Breast epithelium (tissue), 4 donors: ENCODE measurements around the gene DVL1. TPM values are rescaled to one million over a fixed set of nuclear protein-coding genes. Genes with fewer than 3 reads are reported as not detected.

Experiments used
- DNase-seq, 2 donors: peaks; one replicate each; pipeline ENCODE4 v3.0.0-alpha.2; 2019; ENCODE audit warnings: low spot score in 2 of 2
- H3K27ac ChIP-seq, 2 donors: fragments of 200-600 bp; sonication (generic) in 1 of 2; one replicate each; pipeline ENCODE4 v1.5.1; 2016 to 2019; ENCODE audit warnings: mild to moderate bottlenecking in 1 of 2
- H3K27me3 ChIP-seq, 2 donors: fragments of 200-600 bp; sonication (generic) in 1 of 2; one replicate each; pipeline versions ENCODE4 v1.5.1 to v1.6.0; 2017 to 2019; ENCODE audit warnings: control low read depth in 1 of 2, mild to moderate bottlenecking in 1 of 2
- H3K36me3 ChIP-seq: fragments of 200-600 bp; one replicate; pipeline ENCODE4 v1.5.1; 2019
- H3K4me1 ChIP-seq, 2 donors: fragments of 200-600 bp; sonication (generic); one replicate each; pipeline ENCODE4 v1.5.1; 2016 to 2019; ENCODE audit warnings: control low read depth in 1 of 2
- H3K4me3 ChIP-seq, 3 donors: fragments of 200-600 bp; sonication (generic); 1 replicate in 2 of 3; 2 replicates in 1 of 3; pipeline ENCODE4 v1.5.1; 2016 to 2019; ENCODE audit warnings: mild to moderate bottlenecking in 3 of 3, moderate library complexity in 2 of 3
- H3K9me3 ChIP-seq, 2 donors: fragments of 200-600 bp; sonication (generic) in 1 of 2; one replicate each; pipeline ENCODE4 v1.5.1; 2016 to 2019; ENCODE audit warnings: control low read depth in 1 of 2
- POLR2A ChIP-seq: fragments of 450-650 bp; IDR thresholded peaks from one replicate; pipeline ENCODE4 v1.6.1; 2016; ENCODE audit warnings: antibody characterized with exemption, mild to moderate bottlenecking, moderate library complexity
- POLR2AphosphoS5 ChIP-seq, 3 donors: sonication (generic); formaldehyde crosslinking; IDR thresholded peaks; one replicate each; pipeline ENCODE4 v1.6.1; 2017; ENCODE audit warnings: antibody characterized with exemption in 3 of 3
- intact Hi-C: fragments of 100-400 bp; cut with DNase I; formaldehyde crosslinking; loops from one replicate; pipeline ENCODE4 v1.15.1; 2023; ENCODE audit warnings: low total_unique reads
- total RNA-seq, 3 donors: library from RNA; depleted of rRNA; stranded (reverse); fragments of >200 nt; gene quantifications; one replicate each; pipeline ENCODE4 v1.1.0, GENCODE V29; 2016
- TF ChIP-seq, protein P1 (sequence below), 3 donors: fragments of 450-650 bp; IDR thresholded peaks; one replicate each; pipeline ENCODE4 v1.5.1; 2016 to 2017; ENCODE audit warnings: antibody characterized with exemption in 3 of 3, mild to moderate bottlenecking in 3 of 3, moderate library complexity in 3 of 3

DVL1 gene
- total RNA-seq, 3 donors from 2014 or later, result 55.2 to 70.1 (median 55.2) TPM

DNA sequence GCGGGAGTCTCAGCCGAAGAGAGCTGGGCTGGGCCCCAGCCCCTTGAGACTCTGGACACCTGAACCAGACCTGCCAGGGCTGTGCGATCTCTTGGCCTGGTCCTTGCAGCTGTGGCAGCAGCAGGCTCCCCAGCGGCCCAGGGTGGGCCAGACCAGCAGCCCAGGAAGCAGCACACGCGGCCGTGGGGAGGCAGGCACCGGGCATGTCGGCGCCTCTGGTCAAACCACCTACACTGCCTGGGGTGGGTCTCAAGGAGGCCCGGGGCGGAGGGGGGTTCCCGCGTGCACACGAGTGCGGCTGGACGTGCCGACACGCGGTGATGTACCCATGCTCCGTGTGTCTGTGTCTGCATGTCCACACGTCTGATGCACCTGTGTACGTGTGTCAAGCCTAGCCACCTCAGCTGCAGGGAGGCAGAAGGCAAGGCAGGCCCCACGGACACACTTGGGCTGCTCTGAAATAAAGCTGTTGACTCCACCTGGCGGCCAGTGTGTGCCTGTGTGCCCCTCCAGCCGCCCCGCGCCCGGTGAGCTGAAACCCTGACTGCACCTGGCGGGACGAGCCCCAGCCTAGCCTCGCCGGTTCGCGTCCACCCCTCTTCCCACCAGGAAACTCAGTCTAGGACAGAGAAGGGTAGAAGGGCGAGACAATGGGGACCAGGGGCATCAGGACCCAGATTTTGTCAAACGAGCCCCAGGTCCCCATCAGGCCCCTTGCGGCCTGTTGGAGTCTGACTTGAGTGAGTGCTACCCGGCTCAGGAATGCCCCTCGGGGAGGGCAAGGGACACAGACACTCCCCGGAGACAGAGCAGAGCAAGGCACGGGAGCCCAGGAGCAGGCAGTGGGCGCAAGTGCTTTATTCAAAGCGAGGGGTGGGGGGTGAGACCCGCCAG is 57.4 kb downstream of the DVL1 start:
- Histone ChIP-seq H3K36me3 (no peaks in the 10 kb centered on the region), H3K9me3 (no peaks in the 10 kb centered on the region), H3K27ac (no peak overlapping the region), H3K4me3 (no peak overlapping the region), H3K4me1 (peaks cover 0 to 10% of the 10 kb centered on the region in 2 donors), H3K27me3 (peaks cover 0 to 11% of the 10 kb centered on the region in 2 donors)
- peak; percentile 77 to 80 for DNase-seq
- intact Hi-C loops, result loop anchor here (5.0 kb wide), 1 partner anchor 169 kb away; no protein-coding TSS in a partner anchor
- TF ChIP-seq POLR2A, result no peak
- TF ChIP-seq, protein P1, sequence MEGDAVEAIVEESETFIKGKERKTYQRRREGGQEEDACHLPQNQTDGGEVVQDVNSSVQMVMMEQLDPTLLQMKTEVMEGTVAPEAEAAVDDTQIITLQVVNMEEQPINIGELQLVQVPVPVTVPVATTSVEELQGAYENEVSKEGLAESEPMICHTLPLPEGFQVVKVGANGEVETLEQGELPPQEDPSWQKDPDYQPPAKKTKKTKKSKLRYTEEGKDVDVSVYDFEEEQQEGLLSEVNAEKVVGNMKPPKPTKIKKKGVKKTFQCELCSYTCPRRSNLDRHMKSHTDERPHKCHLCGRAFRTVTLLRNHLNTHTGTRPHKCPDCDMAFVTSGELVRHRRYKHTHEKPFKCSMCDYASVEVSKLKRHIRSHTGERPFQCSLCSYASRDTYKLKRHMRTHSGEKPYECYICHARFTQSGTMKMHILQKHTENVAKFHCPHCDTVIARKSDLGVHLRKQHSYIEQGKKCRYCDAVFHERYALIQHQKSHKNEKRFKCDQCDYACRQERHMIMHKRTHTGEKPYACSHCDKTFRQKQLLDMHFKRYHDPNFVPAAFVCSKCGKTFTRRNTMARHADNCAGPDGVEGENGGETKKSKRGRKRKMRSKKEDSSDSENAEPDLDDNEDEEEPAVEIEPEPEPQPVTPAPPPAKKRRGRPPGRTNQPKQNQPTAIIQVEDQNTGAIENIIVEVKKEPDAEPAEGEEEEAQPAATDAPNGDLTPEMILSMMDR (IDR thresholded peaks at IDR 0.05), result peak; percentile 62 to 87 (median 86)

- Histone ChIP-seq H3K36me3 (no peaks in the 10 kb centered on the region), H3K27me3 (peaks cover 0 to 18% of the 10 kb centered on the region in 2 donors), H3K9me3 (no peaks in the 10 kb centered on the region), H3K27ac (no peak overlapping the region), H3K4me3 (no peak overlapping the region), H3K4me1 (peaks cover 0 to 10% of the 10 kb centered on the region in 2 donors)
- no peak for DNase-seq
- no peak for TF ChIP-seq POLR2A
- no peak for TF ChIP-seq POLR2AphosphoS5 (IDR thresholded peaks at IDR 0.05)
- TF ChIP-seq, protein P1 (IDR thresholded peaks at IDR 0.05), result no peak
- intact Hi-C loops, result loop anchor here (5.0 kb wide), 1 partner anchor 169 kb away; no protein-coding TSS in a partner anchor
These were observed 58.1 kb downstream of the DVL1 start for GRCh38 chr1:1291023-1291528.

GRCh38 chr1:1290238-1290731 is 58.9 kb downstream of the DVL1 start:
- peaks cover 0 to 26% of the 10 kb centered on the region in 2 donors for H3K27me3 ChIP-seq
- peaks cover 0 to 10% of the 10 kb centered on the region in 2 donors for H3K4me1 ChIP-seq
- no peak for DNase-seq

GRCh38 chr1:1287288-1288110 is 61.7 kb downstream of the DVL1 start:
- Histone ChIP-seq H3K27ac (no peak overlapping the region), H3K4me1 (peaks cover 0 to 10% of the 10 kb centered on the region in 2 donors), H3K27me3 (peaks cover 0 to 35% of the 10 kb centered on the region in 2 donors), H3K9me3 (no peaks in the 10 kb centered on the region), H3K4me3 (no peak overlapping the region), H3K36me3 (no peaks in the 10 kb centered on the region)
- no peak for TF ChIP-seq POLR2A
- no peak for TF ChIP-seq POLR2AphosphoS5 (IDR thresholded peaks at IDR 0.05)
- TF ChIP-seq, protein P1 (IDR thresholded peaks at IDR 0.05), result no peak
- intact Hi-C loops, result no loop called here
- no peak for DNase-seq

More at GRCh38 chr1:1290238-1290731, 58.9 kb downstream of the DVL1 start:
- no peaks in the 10 kb centered on the region for H3K9me3 ChIP-seq
- intact Hi-C loops, result loop anchor here (5.0 kb wide), 1 partner anchor 168 kb away; no protein-coding TSS in a partner anchor
- TF ChIP-seq POLR2AphosphoS5 (IDR thresholded peaks at IDR 0.05) (no peak), POLR2A (no peak)
- TF ChIP-seq, protein P1 (IDR thresholded peaks at IDR 0.05), result peak; percentile 49 to 83 (median 64)
- no peak overlapping the region for H3K4me3 ChIP-seq
- no peak overlapping the region for H3K27ac ChIP-seq
- H3K36me3 ChIP-seq, result no peaks in the 10 kb centered on the region
